Nephron (organoid): ENCODE data around the gene UGP2.

ENCODE experiments used
- H3K27ac Mint-ChIP-seq, 3 experiments: 2 replicates each; pipeline ENCODE4 v1.8.0; 2020; ENCODE audit warnings: mixed read lengths in 3 of 3, mild to moderate bottlenecking in 2 of 3, moderate library complexity in 1 of 3
- H3K27me3 Mint-ChIP-seq: 2 replicates; pipeline ENCODE4 v1.8.0; 2021; ENCODE audit warnings: low read depth, mild to moderate bottlenecking, moderate library complexity, mixed read lengths
- H3K36me3 Mint-ChIP-seq: 2 replicates; pipeline ENCODE4 v1.8.0; 2020; ENCODE audit warnings: low read depth, mixed read lengths
- H3K4me1 Mint-ChIP-seq: 2 replicates; pipeline ENCODE4 v1.8.0; 2020; ENCODE audit warnings: mixed read lengths
- H3K4me3 Mint-ChIP-seq, 3 experiments: 2 replicates each; pipeline ENCODE4 v1.8.0; 2020; ENCODE audit warnings: mild to moderate bottlenecking in 3 of 3, mixed read lengths in 3 of 3, moderate library complexity in 2 of 3
- H3K9me3 Mint-ChIP-seq: 2 replicates; pipeline ENCODE4 v1.8.0; 2020; ENCODE audit warnings: mixed read lengths
- TF ChIP-seq, protein P1 (sequence below), 3 experiments: fragments of 200-600 bp; sonication (generic); IDR thresholded peaks; one replicate each; pipeline ENCODE4 v1.5.0; 2021; ENCODE audit warnings: antibody characterized with exemption in 3 of 3; ENCODE audit not compliant: unreplicated experiment in 3 of 3

The UGP2 gene

DNA sequence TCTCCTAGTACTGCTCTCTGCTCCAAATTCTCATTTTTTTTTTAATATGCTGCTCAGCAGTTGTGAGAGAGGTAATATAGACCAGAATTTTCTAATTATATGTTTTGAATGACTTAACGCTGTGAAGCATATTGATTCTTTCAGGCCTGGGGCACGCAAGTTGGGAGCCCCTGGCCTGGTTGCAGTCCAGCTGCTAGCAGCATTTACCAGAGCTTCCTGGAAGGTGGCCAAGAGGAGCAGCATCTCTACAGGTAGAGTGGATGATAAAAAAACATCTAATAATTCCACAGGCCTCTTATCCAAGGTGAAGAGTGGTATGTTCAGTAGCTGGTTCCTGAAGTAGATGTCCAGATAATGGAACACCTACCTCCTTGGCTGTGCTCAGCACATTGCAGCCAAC lies 7.3 kb upstream of the UGP2 start:
- no peaks in the 10 kb centered on the region for H3K9me3 Mint-ChIP-seq
- no peaks in the 10 kb centered on the region for H3K4me1 Mint-ChIP-seq
- H3K4me3 Mint-ChIP-seq, result no peak overlapping the region
- H3K27me3 Mint-ChIP-seq, result no peaks in the 10 kb centered on the region
- TF ChIP-seq, protein P1, sequence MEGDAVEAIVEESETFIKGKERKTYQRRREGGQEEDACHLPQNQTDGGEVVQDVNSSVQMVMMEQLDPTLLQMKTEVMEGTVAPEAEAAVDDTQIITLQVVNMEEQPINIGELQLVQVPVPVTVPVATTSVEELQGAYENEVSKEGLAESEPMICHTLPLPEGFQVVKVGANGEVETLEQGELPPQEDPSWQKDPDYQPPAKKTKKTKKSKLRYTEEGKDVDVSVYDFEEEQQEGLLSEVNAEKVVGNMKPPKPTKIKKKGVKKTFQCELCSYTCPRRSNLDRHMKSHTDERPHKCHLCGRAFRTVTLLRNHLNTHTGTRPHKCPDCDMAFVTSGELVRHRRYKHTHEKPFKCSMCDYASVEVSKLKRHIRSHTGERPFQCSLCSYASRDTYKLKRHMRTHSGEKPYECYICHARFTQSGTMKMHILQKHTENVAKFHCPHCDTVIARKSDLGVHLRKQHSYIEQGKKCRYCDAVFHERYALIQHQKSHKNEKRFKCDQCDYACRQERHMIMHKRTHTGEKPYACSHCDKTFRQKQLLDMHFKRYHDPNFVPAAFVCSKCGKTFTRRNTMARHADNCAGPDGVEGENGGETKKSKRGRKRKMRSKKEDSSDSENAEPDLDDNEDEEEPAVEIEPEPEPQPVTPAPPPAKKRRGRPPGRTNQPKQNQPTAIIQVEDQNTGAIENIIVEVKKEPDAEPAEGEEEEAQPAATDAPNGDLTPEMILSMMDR (IDR thresholded peaks at IDR 0.05; ENCODE audit: unreplicated experiment in 3 of 3), result no peak
- no peaks in the 10 kb centered on the region for H3K36me3 Mint-ChIP-seq
- no peak overlapping the region for H3K27ac Mint-ChIP-seq

DNA sequence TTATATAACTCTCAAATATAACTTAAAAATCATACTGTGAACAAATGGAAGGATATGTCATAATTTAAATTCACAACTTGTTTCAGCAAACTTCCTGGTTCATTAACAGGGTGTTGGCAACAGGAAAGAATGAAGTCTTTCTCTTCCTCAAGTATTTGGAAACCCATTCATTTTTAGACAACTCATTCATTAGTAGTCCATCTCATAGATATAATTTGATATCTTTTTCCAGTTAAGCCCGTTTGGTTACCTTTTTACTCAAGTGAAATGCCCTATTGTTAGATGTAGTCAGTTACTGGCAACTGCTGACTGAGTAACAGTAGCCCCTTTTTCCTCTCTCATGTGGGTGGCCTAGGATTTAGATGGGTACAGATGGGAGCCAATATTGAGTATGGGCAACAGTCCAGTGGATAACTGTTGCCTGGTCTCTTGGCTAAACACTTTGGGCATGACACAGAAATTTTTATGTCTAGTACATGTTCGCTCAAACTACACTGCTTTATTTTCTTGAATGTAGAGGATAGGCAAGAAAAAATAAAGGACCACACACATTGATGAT lies 4.6 kb upstream of the UGP2 start:
- Mint-ChIP-seq H3K36me3 (no peaks in the 10 kb centered on the region), H3K4me1 (peaks cover 11% of the 10 kb centered on the region), H3K27me3 (no peaks in the 10 kb centered on the region), H3K4me3 (peak overlapping the region in 1 of 3 experiments; percentile 27), H3K27ac (no peak overlapping the region), H3K9me3 (no peaks in the 10 kb centered on the region)
- TF ChIP-seq, protein P1 (IDR thresholded peaks at IDR 0.05; ENCODE audit: unreplicated experiment in 3 of 3), result no peak

DNA sequence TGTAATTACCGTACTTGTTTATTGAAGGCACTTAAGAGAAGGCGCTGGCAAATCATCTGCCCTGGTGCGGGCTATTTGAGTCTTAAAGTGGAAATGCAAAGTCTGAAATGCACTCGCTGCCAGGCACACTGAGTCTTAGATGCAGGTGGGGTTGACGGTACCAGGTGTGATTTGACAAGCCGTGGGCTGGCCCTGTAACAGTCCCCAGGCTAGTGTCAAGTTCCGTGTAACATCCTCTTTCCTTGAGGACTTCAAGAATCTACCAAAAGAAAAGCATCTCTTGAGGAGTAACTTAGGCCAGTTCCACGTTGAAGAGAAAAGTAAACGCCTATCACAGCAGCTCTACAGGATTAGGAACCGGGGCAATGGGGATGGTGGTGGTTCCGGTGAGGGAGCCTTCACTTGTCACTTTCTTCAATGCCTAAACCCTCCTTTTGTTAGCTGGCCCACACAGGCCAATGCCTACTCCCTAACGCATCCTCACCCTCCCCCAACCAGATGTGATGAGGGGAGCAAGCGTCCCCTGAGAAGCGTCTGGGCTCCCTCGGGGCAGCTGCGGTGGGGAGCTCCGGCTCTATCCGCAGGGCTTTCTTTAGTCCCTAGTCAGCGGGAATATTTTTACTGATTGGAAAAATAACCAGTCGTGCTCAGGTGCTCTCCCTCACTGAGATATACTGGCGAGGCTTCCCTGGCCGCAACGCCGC lies 1.5 kb upstream of the UGP2 start:
- Mint-ChIP-seq H3K4me3 (peak overlapping the region; percentile 93 to 96 (median 95)), H3K36me3 (no peaks in the 10 kb centered on the region), H3K27me3 (no peaks in the 10 kb centered on the region), H3K9me3 (no peaks in the 10 kb centered on the region), H3K4me1 (peaks cover 38% of the 10 kb centered on the region), H3K27ac (peak overlapping the region; percentile 97 to 99 (median 98))
- TF ChIP-seq, protein P1 (IDR thresholded peaks at IDR 0.05; ENCODE audit: unreplicated experiment in 3 of 3), result no peak

DNA sequence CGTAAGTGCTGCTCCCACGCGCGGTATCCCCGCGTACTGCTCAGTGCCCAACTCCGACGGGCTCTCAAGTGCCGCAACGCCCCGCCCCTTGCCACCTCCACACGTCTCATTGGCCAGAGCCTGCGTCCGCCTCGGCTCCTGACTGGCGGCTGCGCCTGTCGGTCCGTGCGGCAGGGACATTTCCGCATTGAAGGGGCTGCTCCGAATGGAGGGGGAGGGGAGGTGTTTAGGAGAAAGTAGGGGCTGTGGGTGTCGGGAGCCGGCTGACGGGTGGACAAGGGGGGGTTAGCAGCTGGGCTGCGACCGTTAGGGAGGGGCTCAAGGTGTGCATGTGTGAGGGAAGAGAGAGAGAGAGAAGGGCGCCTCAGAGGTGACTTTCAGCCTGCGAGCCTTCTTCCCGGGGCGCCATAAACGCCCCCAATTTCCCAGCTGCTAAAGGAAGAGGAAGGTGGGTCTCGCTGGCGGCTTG lies 877 bp upstream of the UGP2 start:
- TF ChIP-seq, protein P1 (IDR thresholded peaks at IDR 0.05; ENCODE audit: unreplicated experiment in 3 of 3), result no peak
- Mint-ChIP-seq H3K4me1 (peaks cover 43% of the 10 kb centered on the region), H3K4me3 (peak overlapping the region; percentile 93 to 96 (median 95))

DNA sequence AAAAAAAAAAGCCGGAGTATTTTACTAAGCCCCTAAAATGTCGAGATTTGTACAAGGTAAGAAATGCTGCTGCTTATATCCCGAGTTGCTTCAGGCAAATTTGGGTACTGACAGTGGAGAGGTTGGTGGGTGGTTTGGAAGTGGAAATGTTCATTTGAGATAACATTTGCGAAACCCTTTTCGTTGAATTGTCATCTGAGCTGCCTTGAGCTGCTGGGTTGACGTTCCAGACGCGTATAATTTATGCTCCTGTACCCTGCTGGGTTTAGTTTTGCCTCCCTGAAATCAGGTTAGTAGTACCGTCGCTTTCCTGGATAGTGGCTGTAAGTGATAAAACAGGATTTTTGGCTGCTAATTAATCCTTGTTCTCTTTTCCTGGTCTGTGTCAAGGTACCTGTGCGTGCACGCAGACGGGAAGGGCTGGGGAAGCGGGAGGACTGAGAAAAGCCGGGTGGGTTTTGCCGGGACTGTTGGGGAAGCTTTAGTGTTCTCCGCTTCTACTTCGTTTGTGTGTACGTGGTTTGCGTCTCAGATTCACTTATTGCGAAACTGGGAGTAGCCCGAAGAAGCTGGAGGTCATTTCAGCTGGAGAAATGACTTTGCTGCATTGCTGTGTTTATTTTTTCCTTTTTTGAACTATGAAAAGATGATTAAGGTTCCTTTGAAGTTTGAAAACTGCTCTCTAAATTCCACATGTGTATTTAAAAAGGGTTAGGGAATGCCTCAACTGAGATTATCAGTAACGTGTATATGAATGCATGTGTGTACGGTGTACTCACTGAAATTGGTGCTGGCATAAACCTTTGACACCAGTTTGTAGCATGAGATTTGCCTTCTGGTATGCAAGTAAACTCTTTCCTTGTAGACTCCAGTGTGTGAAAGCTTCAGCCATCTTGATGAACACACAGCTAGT lies 709 bp downstream of the UGP2 start:
- Mint-ChIP-seq H3K4me1 (peaks cover 56% of the 10 kb centered on the region), H3K27ac (peak overlapping the region; percentile 97 to 99 (median 98)), H3K4me3 (peak overlapping the region; percentile 93 to 96 (median 95)), H3K9me3 (no peaks in the 10 kb centered on the region), H3K27me3 (no peaks in the 10 kb centered on the region), H3K36me3 (peaks cover 8% of the 10 kb centered on the region)
- TF ChIP-seq, protein P1 (IDR thresholded peaks at IDR 0.05; ENCODE audit: unreplicated experiment in 3 of 3), result no peak

More for the DNA sequence above, 877 bp upstream of the UGP2 start:
- Mint-ChIP-seq H3K9me3 (no peaks in the 10 kb centered on the region), H3K27me3 (no peaks in the 10 kb centered on the region), H3K27ac (peak overlapping the region; percentile 97 to 99 (median 98)), H3K36me3 (peaks cover 4% of the 10 kb centered on the region)
